ENCODE data around the gene OR52W1.

DNA sequence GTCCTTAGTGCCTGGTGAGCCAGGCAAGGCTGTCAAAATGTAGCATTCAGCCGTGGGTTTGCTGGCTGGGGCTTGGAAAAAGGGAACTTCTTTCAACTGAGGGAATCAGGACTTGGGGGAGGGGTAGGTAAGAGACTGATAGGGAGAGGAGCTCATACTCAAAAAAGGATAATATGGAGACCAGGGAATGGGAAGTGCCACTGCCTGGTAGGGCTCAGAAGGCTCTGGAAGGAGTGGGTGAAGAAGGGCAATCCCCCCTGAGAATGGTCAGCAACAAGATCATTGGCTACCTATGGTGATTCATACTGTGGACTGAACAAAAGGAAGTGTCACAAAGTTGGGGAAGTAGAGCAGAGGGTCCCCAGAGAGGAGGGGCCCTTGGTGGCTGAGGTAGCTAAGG is 41.8 kb downstream of the OR52W1 start:
- no peak for TF ChIP-seq CTCF (IDR thresholded peaks at IDR 0.05; ENCODE audit: borderline replicate concordance, extremely low read depth, low read length, poor library complexity, severe bottlenecking)
- TF ChIP-seq EZH2 (IDR thresholded peaks at IDR 0.05; ENCODE audit: borderline replicate concordance, low read depth, low read length, severe bottlenecking), result no peak
